ENCODE data around the gene NEU2.

NEU2 gene

DNA sequence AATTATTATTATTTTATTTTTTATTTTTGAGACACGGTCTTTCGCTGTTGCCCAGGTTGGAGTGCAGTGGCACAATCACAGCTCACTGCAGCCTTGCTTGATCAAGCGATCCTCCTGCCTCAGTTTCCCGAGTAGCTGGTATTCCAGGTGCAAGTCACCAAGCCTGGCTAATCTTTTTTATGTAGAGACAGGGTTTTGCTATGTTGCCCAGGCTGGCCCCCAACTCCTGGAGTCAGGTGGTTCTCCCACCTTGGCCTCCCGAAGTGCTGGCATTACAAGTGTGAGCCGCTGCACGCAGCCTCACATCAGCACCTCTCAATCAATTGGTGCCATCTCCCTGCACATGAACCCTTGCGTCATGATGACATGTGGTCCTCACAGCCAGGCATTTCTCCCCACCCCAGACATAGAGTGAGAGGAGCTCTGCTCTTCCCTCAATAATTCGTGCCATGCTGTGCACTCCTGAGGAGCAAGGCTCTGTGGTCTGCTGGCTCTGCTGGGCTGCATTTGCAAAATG, 33.5 kb downstream of the NEU2 start:
- no peak for DNase-seq (ENCODE audit: low read depth)
- TF ChIP-seq, protein P1, sequence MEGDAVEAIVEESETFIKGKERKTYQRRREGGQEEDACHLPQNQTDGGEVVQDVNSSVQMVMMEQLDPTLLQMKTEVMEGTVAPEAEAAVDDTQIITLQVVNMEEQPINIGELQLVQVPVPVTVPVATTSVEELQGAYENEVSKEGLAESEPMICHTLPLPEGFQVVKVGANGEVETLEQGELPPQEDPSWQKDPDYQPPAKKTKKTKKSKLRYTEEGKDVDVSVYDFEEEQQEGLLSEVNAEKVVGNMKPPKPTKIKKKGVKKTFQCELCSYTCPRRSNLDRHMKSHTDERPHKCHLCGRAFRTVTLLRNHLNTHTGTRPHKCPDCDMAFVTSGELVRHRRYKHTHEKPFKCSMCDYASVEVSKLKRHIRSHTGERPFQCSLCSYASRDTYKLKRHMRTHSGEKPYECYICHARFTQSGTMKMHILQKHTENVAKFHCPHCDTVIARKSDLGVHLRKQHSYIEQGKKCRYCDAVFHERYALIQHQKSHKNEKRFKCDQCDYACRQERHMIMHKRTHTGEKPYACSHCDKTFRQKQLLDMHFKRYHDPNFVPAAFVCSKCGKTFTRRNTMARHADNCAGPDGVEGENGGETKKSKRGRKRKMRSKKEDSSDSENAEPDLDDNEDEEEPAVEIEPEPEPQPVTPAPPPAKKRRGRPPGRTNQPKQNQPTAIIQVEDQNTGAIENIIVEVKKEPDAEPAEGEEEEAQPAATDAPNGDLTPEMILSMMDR (IDR thresholded peaks at IDR 0.05; ENCODE audit: low read length, missing control alignments) = no peak
- no peak overlapping the region for H3K4me3 ChIP-seq (replicated peaks; ENCODE audit: low read depth, low read length)

DNA sequence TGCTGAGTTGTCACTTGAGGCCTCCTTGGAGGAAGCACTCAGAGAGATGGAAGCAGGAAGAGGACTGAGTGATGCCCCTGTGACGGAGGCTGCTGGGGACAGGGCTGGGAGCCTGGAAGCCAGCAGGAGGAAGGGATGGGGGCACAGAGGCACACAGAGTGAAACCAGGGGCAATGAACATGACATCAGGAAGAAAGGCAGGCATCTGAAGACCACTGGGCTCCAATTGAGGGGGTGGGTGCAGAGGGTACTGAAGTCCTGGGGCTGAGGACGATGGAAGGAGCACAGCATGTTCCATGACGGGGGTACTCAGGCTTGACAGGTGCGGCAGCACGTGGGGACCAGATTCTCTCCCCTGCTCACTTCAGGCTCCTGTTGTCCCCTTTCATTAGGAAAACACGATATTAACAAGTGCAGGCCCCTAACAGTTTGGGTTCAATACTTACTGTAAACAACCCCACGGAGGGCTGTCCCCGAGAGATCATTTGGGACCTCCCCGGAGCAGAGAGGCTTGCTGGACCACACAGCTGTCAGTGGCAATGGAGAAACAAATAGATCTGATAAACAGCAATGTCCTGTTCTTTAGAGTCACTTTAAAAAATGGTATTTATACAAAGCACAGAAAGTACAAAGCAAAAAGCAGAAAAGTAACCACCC, 36.4 kb downstream of the NEU2 start:
- TF ChIP-seq, protein P1 (IDR thresholded peaks at IDR 0.05; ENCODE audit: low read length, missing control alignments) = no peak
- no peak for DNase-seq (ENCODE audit: low read depth)
- no peak overlapping the region for H3K4me3 ChIP-seq (replicated peaks; ENCODE audit: low read depth, low read length)

DNA sequence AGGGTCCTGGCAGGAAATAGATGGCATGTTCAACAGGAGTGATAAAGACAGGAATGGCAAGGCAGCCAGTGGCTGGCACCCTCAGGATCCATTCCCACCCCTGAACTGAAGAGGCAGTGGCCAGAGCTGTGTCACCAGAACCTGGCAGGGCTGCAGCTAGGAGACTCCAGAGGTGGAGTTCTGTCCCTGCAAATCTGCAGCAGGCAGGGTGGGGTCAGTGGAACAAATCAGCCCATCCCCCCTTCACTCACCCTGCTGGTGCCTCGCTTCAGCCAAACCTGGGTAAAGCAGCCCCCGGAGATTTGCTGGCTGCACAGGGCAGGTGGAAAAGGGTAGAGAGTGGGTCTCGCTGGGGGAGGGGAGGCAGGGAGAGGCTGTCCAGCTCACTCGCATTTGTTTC, 40.4 kb downstream of the NEU2 start:
- no peak for DNase-seq (ENCODE audit: low read depth)
- TF ChIP-seq, protein P1 (IDR thresholded peaks at IDR 0.05; ENCODE audit: low read length, missing control alignments) = no peak
- H3K4me3 ChIP-seq (replicated peaks; ENCODE audit: low read depth, low read length) = no peak overlapping the region

DNA sequence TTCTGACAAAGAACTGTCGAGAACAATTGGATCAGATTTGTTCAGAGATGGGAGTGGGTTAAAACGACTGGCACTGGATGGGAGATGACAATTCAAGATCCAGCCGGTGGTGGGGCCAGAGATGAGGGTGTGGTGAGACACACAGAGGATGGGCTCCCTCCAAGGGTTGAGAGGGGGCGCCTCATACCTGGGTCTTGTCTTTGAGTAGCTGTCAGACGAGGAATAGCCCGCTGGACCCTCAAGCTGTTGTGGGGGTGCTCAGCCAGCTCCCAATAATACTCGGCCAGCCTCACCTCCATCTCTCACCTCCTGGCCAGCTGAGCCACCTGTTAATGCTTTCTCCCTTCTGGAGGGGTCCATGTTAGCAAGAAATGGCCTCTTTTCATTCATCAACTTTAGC, 41.6 kb downstream of the NEU2 start:
- DNase-seq (ENCODE audit: low read depth) = no peak
- TF ChIP-seq, protein P1 (IDR thresholded peaks at IDR 0.05; ENCODE audit: low read length, missing control alignments) = no peak
- no peak overlapping the region for H3K4me3 ChIP-seq (replicated peaks; ENCODE audit: low read depth, low read length)

DNA sequence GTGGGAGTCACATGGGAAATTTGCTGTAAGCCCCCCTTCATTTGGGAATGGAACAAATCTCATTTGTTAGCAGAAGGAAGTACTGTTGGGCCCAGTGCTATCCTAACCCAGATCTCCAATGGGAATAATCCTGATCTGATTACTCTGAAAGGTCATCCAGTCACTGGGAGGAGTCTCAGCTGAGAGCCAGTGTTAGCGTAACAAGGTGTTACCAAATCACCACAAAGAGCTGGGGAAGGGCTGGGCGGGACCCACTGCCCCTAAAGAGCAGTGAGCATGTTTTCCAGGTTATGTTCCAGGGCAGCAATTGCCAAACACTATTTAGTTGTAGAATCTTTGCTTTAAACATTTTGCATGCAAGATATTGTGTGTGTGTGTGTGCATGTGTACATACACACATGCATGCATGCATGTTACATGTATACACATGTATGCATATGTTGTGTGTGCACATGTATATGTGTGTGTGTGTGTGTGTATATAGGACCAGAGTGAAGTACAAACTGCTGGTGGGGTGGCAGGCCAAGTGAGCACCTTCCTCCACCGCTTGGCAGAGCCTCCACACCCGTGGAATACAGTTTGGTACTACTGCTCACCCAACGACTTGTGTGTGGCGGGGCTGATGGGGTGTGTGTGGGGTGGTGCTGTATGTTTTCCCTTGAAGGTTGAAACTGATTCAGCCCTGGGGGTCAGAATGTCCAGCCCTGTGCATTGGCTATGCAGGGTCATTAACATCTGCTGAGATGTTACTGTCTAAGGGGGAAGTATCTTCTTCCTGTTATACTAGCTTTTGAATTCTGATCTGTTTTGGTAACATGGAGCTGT, 42.9 kb downstream of the NEU2 start:
- TF ChIP-seq, protein P1 (IDR thresholded peaks at IDR 0.05; ENCODE audit: low read length, missing control alignments) = no peak
- H3K4me3 ChIP-seq (replicated peaks; ENCODE audit: low read depth, low read length) = no peak overlapping the region
- DNase-seq (ENCODE audit: low read depth) = no peak

DNA sequence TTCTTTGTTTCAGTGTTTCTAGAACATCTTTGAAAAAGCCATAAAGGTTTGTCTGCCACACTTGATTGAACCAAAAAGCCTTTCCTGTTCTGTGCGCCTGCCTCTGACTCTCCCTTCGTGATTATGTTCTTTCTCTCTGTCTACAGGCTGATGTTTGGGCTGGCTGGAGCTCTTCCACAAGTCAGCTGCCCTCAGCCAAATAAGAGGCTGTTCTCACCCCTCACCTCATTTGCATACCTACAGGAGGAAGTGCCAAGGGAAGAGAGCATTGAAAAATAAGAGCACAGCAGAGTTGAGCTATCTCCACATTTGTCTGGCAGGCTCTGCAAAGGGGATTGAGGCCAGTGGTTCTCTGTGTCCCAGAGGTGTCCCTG, 43.5 kb downstream of the NEU2 start:
- TF ChIP-seq, protein P1 (IDR thresholded peaks at IDR 0.05; ENCODE audit: low read length, missing control alignments) = no peak
- H3K4me3 ChIP-seq (replicated peaks; ENCODE audit: low read depth, low read length) = no peak overlapping the region
- DNase-seq (ENCODE audit: low read depth) = no peak
